HFFc6 (cell line): ENCODE measurements around the gene SOCS7. TPM values are rescaled to one million over a fixed set of nuclear protein-coding genes. Genes with fewer than 3 reads are reported as not detected.
A peak's percentile ranks its signal among the peaks of the same experiment; 100 is the strongest.

Source experiments
- DNase-seq: peaks from one replicate; pipeline ENCODE4 v3.0.0-alpha.2; 2018
- H3K27ac Mint-ChIP-seq: 2 replicates; pipeline ENCODE4 v1.8.0; 2020; ENCODE audit warnings: mild to moderate bottlenecking, mixed read lengths
- H3K27me3 Mint-ChIP-seq: 2 replicates; pipeline ENCODE4 v1.8.0; 2021; ENCODE audit warnings: mild to moderate bottlenecking, moderate library complexity, mixed read lengths; ENCODE audit not compliant: insufficient read depth
- H3K36me3 Mint-ChIP-seq: 2 replicates; pipeline ENCODE4 v1.8.0; 2021; ENCODE audit warnings: low read depth, mixed read lengths
- H3K4me1 Mint-ChIP-seq: 2 replicates; pipeline ENCODE4 v1.8.0; 2020; ENCODE audit warnings: low read depth, mixed read lengths
- H3K4me3 Mint-ChIP-seq: 2 replicates; pipeline ENCODE4 v1.8.0; 2020; ENCODE audit warnings: mild to moderate bottlenecking, moderate library complexity, mixed read lengths
- H3K9me3 Mint-ChIP-seq: 2 replicates; pipeline ENCODE4 v1.8.0; 2020; ENCODE audit warnings: mild to moderate bottlenecking, mixed read lengths
- CTCF ChIP-seq: fragments of 200-600 bp; sonication (generic); IDR thresholded peaks from 2 replicates; pipeline ENCODE4 v1.5.0; 2021; ENCODE audit warnings: antibody characterized with exemption, mild to moderate bottlenecking
- total RNA-seq, 6 experiments: library from RNA; stranded (reverse); fragmentation: NEBNext Ultra II Directional; extraction: Animal tissue kit (Norgen Biotek cat#: 25700); gene quantifications; 2 replicates in 1 of 6; 3 replicates in 5 of 6; pipeline ENCODE4 v1.2.3, GENCODE V29; 2021

SOCS7 gene
- total RNA-seq, 6 experiments from 2014 or later, result 9.7 to 13.8 (median 11.1) TPM

- Mint-ChIP-seq H3K36me3 (peaks cover 15% of the 10 kb centered on the region; the same call in 1 of the 2 replicates), H3K27me3 (no peaks in the 10 kb centered on the region; the same call in 1 of the 2 replicates), H3K9me3 (no peaks in the 10 kb centered on the region), H3K4me3 (no peak overlapping the region), H3K4me1 (peaks cover 71% of the 10 kb centered on the region), H3K27ac (no peak overlapping the region)
- no peak for TF ChIP-seq CTCF
- no peak for DNase-seq
Measured at GRCh38 chr17:38358586-38359513, 7.2 kb downstream of the SOCS7 start.

- Mint-ChIP-seq H3K4me1 (peaks cover 55% of the 10 kb centered on the region), H3K27ac (peak overlapping the region; percentile 79), H3K27me3 (peaks cover 3% of the 10 kb centered on the region; the same call in 1 of the 2 replicates), H3K4me3 (peak overlapping the region; percentile 35), H3K9me3 (no peaks in the 10 kb centered on the region), H3K36me3 (no peaks in the 10 kb centered on the region)
- peak; percentile 48 for DNase-seq
- TF ChIP-seq CTCF, result no peak
Measured at GRCh38 chr17:38361694-38362465, 10.2 kb downstream of the SOCS7 start.

GRCh38 chr17:38363016-38363415 lies 11.4 kb downstream of the SOCS7 start:
- Mint-ChIP-seq H3K27me3 (peaks cover 3% of the 10 kb centered on the region; the same call in 1 of the 2 replicates), H3K9me3 (no peaks in the 10 kb centered on the region)

GRCh38 chr17:38364741-38365140 lies 13.1 kb downstream of the SOCS7 start:
- no peak for DNase-seq
- Mint-ChIP-seq H3K4me1 (peaks cover 28% of the 10 kb centered on the region), H3K9me3 (no peaks in the 10 kb centered on the region), H3K27me3 (peaks cover 3% of the 10 kb centered on the region; the same call in 1 of the 2 replicates), H3K27ac (no peak overlapping the region), H3K4me3 (no peak overlapping the region), H3K36me3 (peaks cover 15% of the 10 kb centered on the region)
- no peak for TF ChIP-seq CTCF

More at GRCh38 chr17:38363016-38363415, 11.4 kb downstream of the SOCS7 start:
- Mint-ChIP-seq H3K36me3 (peaks cover 4% of the 10 kb centered on the region; the same call in 1 of the 2 replicates), H3K4me1 (peaks cover 43% of the 10 kb centered on the region), H3K4me3 (no peak overlapping the region), H3K27ac (no peak overlapping the region)
- TF ChIP-seq CTCF, result no peak
- DNase-seq, result no peak

- H3K27ac Mint-ChIP-seq, result no peak overlapping the region
- TF ChIP-seq CTCF, result no peak
- no peak overlapping the region for H3K4me3 Mint-ChIP-seq
- no peak for DNase-seq
- no peaks in the 10 kb centered on the region for H3K9me3 Mint-ChIP-seq
- H3K4me1 Mint-ChIP-seq, result peaks cover 8% of the 10 kb centered on the region; the same call in 1 of the 2 replicates
- H3K36me3 Mint-ChIP-seq, result peaks cover 30% of the 10 kb centered on the region
- H3K27me3 Mint-ChIP-seq, result peaks cover 3% of the 10 kb centered on the region; the same call in 1 of the 2 replicates
Measured at GRCh38 chr17:38369124-38369886, 17.7 kb downstream of the SOCS7 start.
